ENCODE measurements around the gene CSNK2B. TPM values are rescaled to one million over a fixed set of nuclear protein-coding genes. Genes with fewer than 3 reads are reported as not detected.

Gene CSNK2B
- total RNA-seq, 1 donor from 2014 or later, result 163 TPM

DNA sequence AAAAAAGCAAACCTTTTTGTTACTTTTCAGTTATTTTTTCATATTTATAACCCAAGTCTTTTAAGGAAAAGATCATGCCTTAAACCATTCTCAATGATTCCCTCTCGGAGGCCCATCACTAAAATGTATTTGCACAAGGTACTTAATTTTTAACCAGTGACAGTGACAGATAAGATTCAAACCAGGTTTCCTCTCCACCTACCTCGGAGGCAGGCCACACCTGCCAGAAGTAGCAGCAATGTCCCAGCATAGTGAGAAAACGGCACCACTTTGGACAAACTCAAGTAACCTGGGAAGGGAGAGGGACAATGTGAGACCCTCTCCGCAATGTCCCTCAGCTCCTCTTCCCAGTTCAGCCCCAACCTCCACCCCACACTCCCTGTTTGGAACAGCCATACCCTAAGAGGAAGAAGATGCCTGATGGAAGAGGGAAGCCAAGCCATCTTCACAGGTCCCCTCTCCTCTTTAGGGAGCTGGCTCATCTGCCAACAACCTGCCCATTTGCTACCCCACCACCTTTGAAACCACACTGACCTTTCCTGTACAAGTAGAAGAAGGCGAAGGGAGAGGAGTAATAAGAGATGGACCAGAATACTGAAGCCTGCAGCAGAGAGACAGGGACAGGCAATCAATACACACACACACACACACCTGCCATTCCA, 35.0 kb downstream of the CSNK2B start:
- Mint-ChIP-seq H3K4me1 (ENCODE audit: unreplicated experiment) (peaks cover 23% of the 10 kb centered on the region), H3K4me3 (ENCODE audit: unreplicated experiment) (peak overlapping the region; percentile 43), H3K27me3 (ENCODE audit: unreplicated experiment) (no peaks in the 10 kb centered on the region), H3K27ac (ENCODE audit: unreplicated experiment) (peak overlapping the region; percentile 45), H3K9me3 (ENCODE audit: unreplicated experiment) (no peaks in the 10 kb centered on the region), H3K36me3 (ENCODE audit: unreplicated experiment) (peaks cover 13% of the 10 kb centered on the region)
- TF ChIP-seq, protein P1, sequence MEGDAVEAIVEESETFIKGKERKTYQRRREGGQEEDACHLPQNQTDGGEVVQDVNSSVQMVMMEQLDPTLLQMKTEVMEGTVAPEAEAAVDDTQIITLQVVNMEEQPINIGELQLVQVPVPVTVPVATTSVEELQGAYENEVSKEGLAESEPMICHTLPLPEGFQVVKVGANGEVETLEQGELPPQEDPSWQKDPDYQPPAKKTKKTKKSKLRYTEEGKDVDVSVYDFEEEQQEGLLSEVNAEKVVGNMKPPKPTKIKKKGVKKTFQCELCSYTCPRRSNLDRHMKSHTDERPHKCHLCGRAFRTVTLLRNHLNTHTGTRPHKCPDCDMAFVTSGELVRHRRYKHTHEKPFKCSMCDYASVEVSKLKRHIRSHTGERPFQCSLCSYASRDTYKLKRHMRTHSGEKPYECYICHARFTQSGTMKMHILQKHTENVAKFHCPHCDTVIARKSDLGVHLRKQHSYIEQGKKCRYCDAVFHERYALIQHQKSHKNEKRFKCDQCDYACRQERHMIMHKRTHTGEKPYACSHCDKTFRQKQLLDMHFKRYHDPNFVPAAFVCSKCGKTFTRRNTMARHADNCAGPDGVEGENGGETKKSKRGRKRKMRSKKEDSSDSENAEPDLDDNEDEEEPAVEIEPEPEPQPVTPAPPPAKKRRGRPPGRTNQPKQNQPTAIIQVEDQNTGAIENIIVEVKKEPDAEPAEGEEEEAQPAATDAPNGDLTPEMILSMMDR (IDR thresholded peaks at IDR 0.05), result no peak
- DNase-seq (ENCODE audit: extremely low spot score, unreplicated experiment), result no peak

DNA sequence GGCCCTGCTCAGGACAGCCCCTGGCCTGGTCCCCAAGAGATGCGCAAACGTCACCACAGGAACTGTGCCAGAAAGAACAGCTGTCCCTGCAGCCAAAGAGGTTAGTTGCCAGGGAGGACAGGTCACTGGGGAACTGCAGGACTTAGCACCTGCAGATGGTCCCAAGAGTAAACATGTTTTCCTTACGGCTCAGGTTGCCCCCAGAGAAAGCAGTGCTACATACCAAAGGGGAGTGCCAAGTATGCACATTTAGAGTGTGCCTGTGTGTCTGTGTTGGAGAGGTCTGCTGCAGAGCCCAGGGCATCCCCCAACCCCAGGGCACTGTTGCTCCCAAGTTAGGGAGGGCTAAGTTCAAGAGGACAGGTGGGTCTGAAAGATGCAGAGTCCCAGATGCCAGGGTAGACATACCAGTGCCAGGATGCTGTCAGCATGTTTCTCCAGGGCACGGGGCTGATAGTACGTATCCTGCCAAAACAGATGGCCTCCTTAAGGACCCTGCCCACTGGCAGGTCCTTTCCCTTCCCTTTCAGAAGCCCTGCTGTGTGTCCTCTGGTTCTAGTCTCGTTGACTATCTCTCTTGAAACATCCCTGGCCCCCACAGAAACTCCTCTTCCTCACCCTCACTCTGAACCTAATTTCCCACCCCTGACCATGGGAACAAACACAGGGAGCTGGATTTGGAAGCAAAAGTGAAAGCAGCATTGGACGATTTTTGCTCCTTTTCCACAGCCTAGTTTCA, 36.0 kb downstream of the CSNK2B start:
- peak overlapping the region; percentile 99 for H3K4me3 Mint-ChIP-seq (ENCODE audit: unreplicated experiment)
- TF ChIP-seq, protein P1 (IDR thresholded peaks at IDR 0.05), result no peak
- peaks cover 23% of the 10 kb centered on the region for H3K4me1 Mint-ChIP-seq (ENCODE audit: unreplicated experiment)
- peak overlapping the region; percentile 98 for H3K27ac Mint-ChIP-seq (ENCODE audit: unreplicated experiment)
- H3K36me3 Mint-ChIP-seq (ENCODE audit: unreplicated experiment), result peaks cover 8% of the 10 kb centered on the region
- H3K9me3 Mint-ChIP-seq (ENCODE audit: unreplicated experiment), result no peaks in the 10 kb centered on the region
- no peak for DNase-seq (ENCODE audit: extremely low spot score, unreplicated experiment)
- H3K27me3 Mint-ChIP-seq (ENCODE audit: unreplicated experiment), result no peaks in the 10 kb centered on the region

DNA sequence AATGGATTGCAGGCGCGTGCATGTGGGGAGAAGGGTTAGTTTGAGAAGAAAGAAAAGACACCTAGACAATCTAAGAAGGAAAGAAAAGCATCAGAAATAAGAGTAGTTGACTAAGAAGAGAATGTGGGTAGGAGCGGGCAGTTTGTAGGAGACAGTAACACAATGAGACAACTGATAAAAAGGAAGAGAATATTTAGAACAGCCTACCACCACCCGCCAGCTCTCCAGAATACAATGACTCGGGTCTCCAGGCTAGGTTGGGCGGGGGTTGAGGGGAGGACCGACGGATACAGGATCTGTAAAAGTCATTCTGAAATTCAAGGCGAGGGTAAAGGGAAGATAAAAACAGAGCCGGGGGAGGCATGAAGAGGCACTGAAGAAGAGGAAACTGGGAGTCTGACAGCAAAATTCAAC, 36.5 kb downstream of the CSNK2B start:
- no peak for DNase-seq (ENCODE audit: extremely low spot score, unreplicated experiment)
- TF ChIP-seq, protein P1 (IDR thresholded peaks at IDR 0.05), result no peak
- no peaks in the 10 kb centered on the region for H3K27me3 Mint-ChIP-seq (ENCODE audit: unreplicated experiment)
- H3K36me3 Mint-ChIP-seq (ENCODE audit: unreplicated experiment), result peaks cover 7% of the 10 kb centered on the region
- no peaks in the 10 kb centered on the region for H3K9me3 Mint-ChIP-seq (ENCODE audit: unreplicated experiment)
- H3K4me3 Mint-ChIP-seq (ENCODE audit: unreplicated experiment), result peak overlapping the region; percentile 99
- H3K4me1 Mint-ChIP-seq (ENCODE audit: unreplicated experiment), result peaks cover 23% of the 10 kb centered on the region
- H3K27ac Mint-ChIP-seq (ENCODE audit: unreplicated experiment), result peak overlapping the region; percentile 98

DNA sequence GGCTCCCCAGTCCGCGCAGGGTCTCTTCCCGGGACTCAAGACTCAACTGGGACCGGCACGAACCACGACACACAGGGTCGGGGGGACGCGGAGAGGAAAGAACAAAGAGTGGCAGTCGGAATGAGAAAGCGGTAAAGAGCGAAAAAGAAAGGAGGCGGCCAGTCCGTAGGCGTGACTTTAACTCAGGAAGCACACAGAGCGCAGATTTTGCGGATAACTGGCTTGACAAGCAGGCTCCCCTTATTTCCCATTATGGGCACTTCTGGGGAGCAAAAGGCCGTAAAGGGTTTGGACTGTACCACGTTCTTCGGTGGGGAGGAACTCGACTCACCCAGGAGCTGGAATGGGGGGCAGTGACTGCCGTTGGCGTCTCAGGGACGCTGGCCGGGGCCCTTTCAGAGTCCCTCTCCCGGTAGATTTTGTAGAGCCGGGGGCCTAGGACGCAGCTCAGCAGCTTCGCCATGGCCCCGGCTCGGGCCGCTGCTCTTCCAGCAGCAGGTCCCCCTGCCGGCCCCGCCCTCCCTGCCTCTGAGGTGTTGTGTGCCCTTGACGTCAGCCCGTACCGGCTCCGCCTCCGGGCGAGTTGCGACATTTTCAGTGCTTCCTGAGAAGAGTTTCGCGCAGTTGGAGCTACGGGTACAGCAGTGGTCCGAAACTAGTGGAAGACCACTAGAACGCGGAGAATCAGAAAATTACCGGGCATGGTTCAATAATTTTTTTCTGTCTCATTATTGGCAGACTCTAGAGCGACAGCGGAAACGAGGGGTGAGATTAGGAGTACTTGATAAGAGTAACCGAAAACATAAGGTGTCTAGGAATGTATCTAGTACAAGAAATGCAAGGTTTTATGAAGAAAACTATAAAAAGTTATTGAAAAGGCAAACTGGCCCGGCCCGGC, 37.2 kb downstream of the CSNK2B start, which contains the start of gene ABHD16A:
Gene ABHD16A, minus strand, starts transcription at position 506 of the 898 bp plus-strand sequence. Its CDS starts 43 bp downstream, at position 463.
- Mint-ChIP-seq H3K27ac (ENCODE audit: unreplicated experiment) (peak within 1 kb of the TSS; percentile 98), H3K4me3 (ENCODE audit: unreplicated experiment) (peak within 1 kb of the TSS; percentile 99)
- peak; percentile 99 for DNase-seq (ENCODE audit: extremely low spot score, unreplicated experiment)

More for the DNA sequence above, 37.2 kb downstream of the CSNK2B start, which contains the start of gene ABHD16A:
- Mint-ChIP-seq H3K36me3 (ENCODE audit: unreplicated experiment) (peaks cover 2% of the 10 kb centered on the region), H3K4me1 (ENCODE audit: unreplicated experiment) (peaks cover 23% of the 10 kb centered on the region), H3K9me3 (ENCODE audit: unreplicated experiment) (no peaks in the 10 kb centered on the region), H3K27me3 (ENCODE audit: unreplicated experiment) (no peaks in the 10 kb centered on the region)
- TF ChIP-seq, protein P1 (IDR thresholded peaks at IDR 0.05), result no peak

Measured in osteocyte (in vitro differentiated cells).